T-helper 22 cell (primary cell): ENCODE data around the gene LRRC45.
"Not testable (repeated sequence)": the region's sequence is repeated elsewhere in the genome, so short reads cannot be mapped to it uniquely, and the experiment has no call there.

Experiments used
- DNase-seq: peaks from one replicate; pipeline ENCODE4 v3.0.0-alpha.2; 2020; ENCODE audit warnings: low read depth

LRRC45 gene

GRCh38 chr17:82034371-82035011 is 11.4 kb downstream of the LRRC45 start:
- DNase-seq, result no peak

GRCh38 chr17:82035488-82035887 is 12.4 kb downstream of the LRRC45 start:
- DNase-seq, result no peak

- no peak for DNase-seq
Observed at GRCh38 chr17:82035956-82036633, 13.0 kb downstream of the LRRC45 start.

- DNase-seq, result no peak
Observed at GRCh38 chr17:82036634-82037091, 13.6 kb downstream of the LRRC45 start.

GRCh38 chr17:82037092-82037888 is 14.2 kb downstream of the LRRC45 start, which contains the start of gene DCXR:
Gene DCXR, minus strand, starts transcription at chr17:82037697. Its CDS starts 15 bp downstream, at chr17:82037682.
- DNase-seq, result peak; percentile 93

GRCh38 chr17:82037889-82038195 is 14.7 kb downstream of the LRRC45 start:
- no peak for DNase-seq

GRCh38 chr17:82038796-82039409 is 15.8 kb downstream of the LRRC45 start:
- DNase-seq, result not testable (repeated sequence)

GRCh38 chr17:82039695-82040299 is 16.7 kb downstream of the LRRC45 start:
- no peak for DNase-seq

- DNase-seq, result no peak
Observed at GRCh38 chr17:82041144-82041814, 18.2 kb downstream of the LRRC45 start.

GRCh38 chr17:82042649-82043048 is 19.5 kb downstream of the LRRC45 start:
- DNase-seq, result no peak

GRCh38 chr17:82043507-82043906 is 20.4 kb downstream of the LRRC45 start:
- DNase-seq, result no peak

- no peak for DNase-seq
Observed at GRCh38 chr17:82045936-82046484, 22.9 kb downstream of the LRRC45 start.

GRCh38 chr17:82046903-82047302 is 23.8 kb downstream of the LRRC45 start:
- no peak for DNase-seq

GRCh38 chr17:82047379-82047778 is 24.3 kb downstream of the LRRC45 start:
- no peak for DNase-seq

- no peak for DNase-seq
Observed at GRCh38 chr17:82047914-82048570, 24.9 kb downstream of the LRRC45 start.

GRCh38 chr17:82048571-82048971 is 25.5 kb downstream of the LRRC45 start:
- no peak for DNase-seq

- no peak for DNase-seq
Observed at GRCh38 chr17:82049106-82049505, 26.0 kb downstream of the LRRC45 start.

GRCh38 chr17:82049521-82049971 is 26.4 kb downstream of the LRRC45 start:
- no peak for DNase-seq

GRCh38 chr17:82050152-82050760 is 27.2 kb downstream of the LRRC45 start:
- no peak for DNase-seq
